HL-60 (cell line): ENCODE data around the gene ZBTB45.

ENCODE experiments used
- DNase-seq, 2 experiments: peaks; one replicate each; pipeline ENCODE4 v3.0.0-alpha.2; 2010 to 2020; ENCODE audit warnings: low read depth in 1 of 2, low spot score in 1 of 2
- H3K27ac ChIP-seq: fragments of 250-450 bp; sonication (Bioruptor Pico); replicated peaks from 2 replicates; pipeline ENCODE4 v1.5.1; 2020; ENCODE audit warnings: mild to moderate bottlenecking, moderate library complexity
- H3K27me3 ChIP-seq: fragments of 250-450 bp; sonication (Bioruptor Pico); 2 replicates; pipeline ENCODE4 v1.5.1; 2021; ENCODE audit warnings: mild to moderate bottlenecking, moderate library complexity; ENCODE audit not compliant: insufficient read depth, poor library complexity, severe bottlenecking
- H3K4me3 ChIP-seq: replicated peaks from 2 replicates; pipeline ENCODE4 v1.5.1; 2011; ENCODE audit warnings: mild to moderate bottlenecking, control low read depth, low read length; ENCODE audit not compliant: insufficient read depth
- CTCF ChIP-seq: IDR thresholded peaks from one replicate; pipeline ENCODE4 v1.5.1; 2011; ENCODE audit warnings: low read length, control low read depth, inconsistent platforms; ENCODE audit not compliant: insufficient read depth
- GABPA ChIP-seq: IDR thresholded peaks from 2 replicates; pipeline ENCODE4 v1.6.1; 2012; ENCODE audit warnings: low read depth
- POLR2AphosphoS5 ChIP-seq: IDR thresholded peaks from 2 replicates; pipeline ENCODE4 v1.6.1; 2012; ENCODE audit warnings: low read depth
- REST ChIP-seq: IDR thresholded peaks from 2 replicates; pipeline ENCODE4 v1.6.1; 2012; ENCODE audit warnings: low read depth; ENCODE audit not compliant: insufficient replicate concordance
- SPI1 ChIP-seq: IDR thresholded peaks from 2 replicates; pipeline ENCODE4 v1.6.1; 2012; ENCODE audit warnings: low read depth, mild to moderate bottlenecking, borderline replicate concordance

Gene ZBTB45

GRCh38 chr19:58552655-58553054 lies 33.0 kb upstream of the ZBTB45 start:
- TF ChIP-seq CTCF (no peak), REST (no peak), POLR2AphosphoS5 (no peak), SPI1 (no peak), GABPA (no peak)
- no peaks in the 10 kb centered on the region for H3K27me3 ChIP-seq
- no peak overlapping the region for H3K27ac ChIP-seq
- no peak overlapping the region for H3K4me3 ChIP-seq
- no peak for DNase-seq

GRCh38 chr19:58551577-58552471 lies 32.2 kb upstream of the ZBTB45 start:
- DNase-seq = no peak

GRCh38 chr19:58551123-58551497 lies 31.5 kb upstream of the ZBTB45 start:
- Histone ChIP-seq H3K27ac (no peak overlapping the region), H3K4me3 (no peak overlapping the region), H3K27me3 (no peaks in the 10 kb centered on the region)
- no peak for DNase-seq
- TF ChIP-seq POLR2AphosphoS5 (no peak), REST (no peak), GABPA (no peak), SPI1 (no peak), CTCF (no peak)

More at GRCh38 chr19:58551577-58552471, 32.2 kb upstream of the ZBTB45 start:
- Histone ChIP-seq H3K27ac (no peak overlapping the region), H3K27me3 (no peaks in the 10 kb centered on the region), H3K4me3 (no peak overlapping the region)
- no peak for TF ChIP-seq GABPA
- peak; percentile 75; the same call in 1 of the 2 replicates for TF ChIP-seq POLR2AphosphoS5

GRCh38 chr19:58550362-58551122 lies 30.9 kb upstream of the ZBTB45 start:
- H3K27me3 ChIP-seq = no peaks in the 10 kb centered on the region
- DNase-seq = no peak
- H3K4me3 ChIP-seq = no peak overlapping the region
- 0 out of 2 replicates have a peak, but pooled peaks have one; percentile 13 for TF ChIP-seq POLR2AphosphoS5
- no peak for TF ChIP-seq SPI1
- no peak overlapping the region for H3K27ac ChIP-seq
